ENCODE measurements around the gene TUBG2. TPM values are rescaled to one million over a fixed set of nuclear protein-coding genes. Genes with fewer than 3 reads are reported as not detected.
"Not testable (repeated sequence)": the region's sequence is repeated elsewhere in the genome, so short reads cannot be mapped to it uniquely, and the experiment has no call there.

The TUBG2 gene
- total RNA-seq, 1 experiment from 2014 or later: 35.4 TPM

- no peak for DNase-seq (ENCODE audit: low read depth)
Observed at GRCh38 chr17:42653179-42654124, 5.6 kb upstream of the TUBG2 start.

- peak; percentile 66 for DNase-seq (ENCODE audit: low read depth)
Observed at GRCh38 chr17:42655528-42655927, 3.6 kb upstream of the TUBG2 start.

- no peak for DNase-seq (ENCODE audit: low read depth)
Observed at GRCh38 chr17:42657824-42658588, 1.1 kb upstream of the TUBG2 start.

GRCh38 chr17:42659932-42660274 lies 819 bp downstream of the TUBG2 start:
- DNase-seq (ENCODE audit: low read depth): not testable (repeated sequence)

GRCh38 chr17:42660692-42661345 lies 1.7 kb downstream of the TUBG2 start:
- peak; percentile 77 for DNase-seq (ENCODE audit: low read depth)

GRCh38 chr17:42665581-42666001 lies 6.5 kb downstream of the TUBG2 start:
- DNase-seq (ENCODE audit: low read depth): no peak

GRCh38 chr17:42666126-42666525 lies 7.0 kb downstream of the TUBG2 start:
- not testable (repeated sequence) for DNase-seq (ENCODE audit: low read depth)

- DNase-seq (ENCODE audit: low read depth): peak; percentile 96
Observed at GRCh38 chr17:42667088-42667951, 8.2 kb downstream of the TUBG2 start.

- no peak for DNase-seq (ENCODE audit: low read depth)
Observed at GRCh38 chr17:42669705-42669976, 10.6 kb downstream of the TUBG2 start.

- no peak for DNase-seq (ENCODE audit: low read depth)
Observed at GRCh38 chr17:42669977-42670788, 11.1 kb downstream of the TUBG2 start.

- no peak for DNase-seq (ENCODE audit: low read depth)
Observed at GRCh38 chr17:42670789-42671657, 11.9 kb downstream of the TUBG2 start.

- no peak for DNase-seq (ENCODE audit: low read depth)
Observed at GRCh38 chr17:42672038-42672437, 13.0 kb downstream of the TUBG2 start.

- no peak for DNase-seq (ENCODE audit: low read depth)
Observed at GRCh38 chr17:42673266-42673884, 14.3 kb downstream of the TUBG2 start.

- DNase-seq (ENCODE audit: low read depth): peak; percentile 64
Observed at GRCh38 chr17:42673885-42674754, 15.0 kb downstream of the TUBG2 start.

GRCh38 chr17:42674755-42675347 lies 15.8 kb downstream of the TUBG2 start:
- no peak for DNase-seq (ENCODE audit: low read depth)

GRCh38 chr17:42675348-42675964 lies 16.4 kb downstream of the TUBG2 start:
- no peak for DNase-seq (ENCODE audit: low read depth)

- DNase-seq (ENCODE audit: low read depth): peak; percentile 41
Observed at GRCh38 chr17:42675965-42676423, 16.9 kb downstream of the TUBG2 start.
